HepG2 (cell line): ENCODE results near the gene TFE3. TPM values are rescaled to one million over a fixed set of nuclear protein-coding genes. Genes with fewer than 3 reads are reported as not detected.

Experiments
- ATF1 ChIP-seq: IDR thresholded peaks from 2 replicates; pipeline ENCODE4 v1.6.1; 2016; ENCODE audit warnings: mild to moderate bottlenecking, control low read depth
- ATM ChIP-seq: fragments of 450-650 bp; IDR thresholded peaks from 2 replicates; pipeline ENCODE4 v1.7.1; 2017; ENCODE audit warnings: mild to moderate bottlenecking, borderline replicate concordance
- EEA1 ChIP-seq: sonication (generic); formaldehyde crosslinking; IDR thresholded peaks from 2 replicates; pipeline ENCODE4 v1.5.1; 2020; ENCODE audit warnings: mild to moderate bottlenecking, missing genetic modification reagents, borderline replicate concordance
- GABPB1 ChIP-seq: IDR thresholded peaks from 2 replicates; pipeline ENCODE4 v1.6.1; 2016; ENCODE audit warnings: mild to moderate bottlenecking, missing genetic modification reagents, moderate library complexity, missing compliant biosample characterization
- NFE2L2 ChIP-seq: fragments of 150-350 bp; IDR thresholded peaks from 2 replicates; pipeline ENCODE4 v1.6.1; 2014; ENCODE audit warnings: low read length
- NONO ChIP-seq, 2 experiments: fragments of 450-650 bp in 1 of 2; sonication (generic) in 1 of 2; formaldehyde crosslinking in 1 of 2; IDR thresholded peaks in 1 of 2; conservative IDR thresholded peaks in 1 of 2; 2 replicates each; pipeline versions ENCODE4 v1.6.1 to v1.8.0; 2017 to 2022; ENCODE audit warnings: mild to moderate bottlenecking in 1 of 2, missing genetic modification reagents in 1 of 2, moderate library complexity in 1 of 2
- ZNF577 ChIP-seq: sonication (generic); formaldehyde crosslinking; IDR thresholded peaks from 2 replicates; pipeline ENCODE4 v1.4.0; 2020; ENCODE audit warnings: mild to moderate bottlenecking, low read depth, missing genetic modification reagents, borderline replicate concordance
- polyA plus RNA-seq, 8 experiments: library from polyadenylated mRNA; depleted of rRNA in 3 of 8; stranded (reverse) in 7 of 8; unstranded in 1 of 8; fragments of >200 nt; fragmentation: Illumina TruSeq in 4 of 8; extraction: Trizol in 4 of 8; gene quantifications; 2 replicates each; pipeline versions ENCODE4 v1.2.1 to v1.2.3, GENCODE V29; 2011 to 2016; ENCODE audit warnings: low read depth in 4 of 8, missing spikeins in 1 of 8, mixed read lengths in 1 of 8; ENCODE audit not compliant: insufficient read depth in 1 of 8
- total RNA-seq, 5 experiments: library from RNA; depleted of rRNA; stranded (reverse); fragments of >200 nt; fragmentation: Illumina TruSeq; extraction: Trizol; gene quantifications; 2 replicates each; pipeline ENCODE4 v1.2.3, GENCODE V29; 2016; ENCODE audit warnings: low read depth in 1 of 5
- TF ChIP-seq, protein P1 (sequence below): fragments of 450-650 bp; IDR thresholded peaks from 2 replicates; pipeline ENCODE4 v1.6.1; 2017; ENCODE audit warnings: mild to moderate bottlenecking
- TF ChIP-seq, protein P2 (sequence below): sonication (generic); formaldehyde crosslinking; IDR thresholded peaks from 2 replicates; pipeline ENCODE4 v1.8.0; 2023; ENCODE audit warnings: mild to moderate bottlenecking, missing genetic modification reagents
- TF ChIP-seq, protein P3 (sequence below): sonication (generic); formaldehyde crosslinking; IDR thresholded peaks from 2 replicates; pipeline ENCODE4 v1.8.0; 2022; ENCODE audit warnings: missing genetic modification reagents, low read depth, mild to moderate bottlenecking, borderline replicate concordance
- TF ChIP-seq, protein P4 (sequence below): sonication (generic); formaldehyde crosslinking; IDR thresholded peaks from 2 replicates; pipeline ENCODE4 v1.8.1; 2022; ENCODE audit warnings: mild to moderate bottlenecking, missing genetic modification reagents
- TF ChIP-seq, protein P5 (sequence below): sonication (generic); formaldehyde crosslinking; IDR thresholded peaks from 2 replicates; pipeline ENCODE4 v1.5.0; 2020; ENCODE audit warnings: mild to moderate bottlenecking, missing genetic modification reagents, borderline replicate concordance
- TF ChIP-seq, protein P6 (sequence below): sonication (generic); formaldehyde crosslinking; IDR thresholded peaks from 2 replicates; pipeline ENCODE4 v1.4.0; 2020; ENCODE audit warnings: mild to moderate bottlenecking, low read depth, missing genetic modification reagents

TFE3 gene
- total and polyA plus RNA-seq, 2 of the 13 experiments (the other 11 are each of a cell fraction or from before 2014, with no cell fraction given), result 8.3 to 12.3 TPM

DNA sequence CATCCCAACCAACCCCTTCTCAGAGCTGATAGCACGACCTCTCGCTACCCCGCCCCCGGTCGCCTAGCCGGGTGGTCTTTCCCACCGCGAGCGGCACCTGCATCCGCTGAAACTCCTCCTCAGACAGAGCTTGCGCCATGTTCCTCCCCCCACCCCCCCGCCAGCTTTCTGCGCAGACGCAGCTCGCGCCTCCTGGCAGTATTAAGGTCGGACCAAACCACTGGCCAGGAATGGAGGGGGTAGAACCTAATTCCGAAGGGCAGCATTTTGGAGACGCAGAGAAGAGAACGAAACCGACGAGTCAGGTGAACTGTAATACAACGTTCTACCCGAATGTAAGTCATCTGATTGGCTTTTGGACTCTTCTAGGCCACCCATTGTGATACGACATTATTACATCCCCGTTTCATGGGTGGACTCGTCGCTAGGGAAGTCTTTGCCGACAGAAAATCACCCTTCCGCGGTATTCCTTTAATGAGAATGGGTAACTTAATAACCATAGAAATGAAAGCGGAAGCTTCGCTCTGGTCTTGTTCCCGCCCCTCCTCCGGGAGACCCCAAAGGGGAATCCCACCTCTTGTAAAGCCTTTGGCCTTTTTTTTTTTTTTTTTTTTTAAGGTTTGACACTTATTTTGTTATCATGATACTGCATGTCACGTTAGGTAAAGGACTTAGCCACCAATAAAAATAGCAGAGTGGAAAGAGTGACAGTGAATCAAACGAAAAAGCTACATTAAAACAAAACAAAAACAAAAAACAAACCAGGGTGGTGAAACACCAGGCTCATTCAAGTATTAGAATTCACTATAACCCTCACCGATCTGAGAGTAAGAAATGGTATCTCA is 40.8 kb downstream of the TFE3 start, which contains the start of gene GRIPAP1 (continued):
- TF ChIP-seq, protein P1, sequence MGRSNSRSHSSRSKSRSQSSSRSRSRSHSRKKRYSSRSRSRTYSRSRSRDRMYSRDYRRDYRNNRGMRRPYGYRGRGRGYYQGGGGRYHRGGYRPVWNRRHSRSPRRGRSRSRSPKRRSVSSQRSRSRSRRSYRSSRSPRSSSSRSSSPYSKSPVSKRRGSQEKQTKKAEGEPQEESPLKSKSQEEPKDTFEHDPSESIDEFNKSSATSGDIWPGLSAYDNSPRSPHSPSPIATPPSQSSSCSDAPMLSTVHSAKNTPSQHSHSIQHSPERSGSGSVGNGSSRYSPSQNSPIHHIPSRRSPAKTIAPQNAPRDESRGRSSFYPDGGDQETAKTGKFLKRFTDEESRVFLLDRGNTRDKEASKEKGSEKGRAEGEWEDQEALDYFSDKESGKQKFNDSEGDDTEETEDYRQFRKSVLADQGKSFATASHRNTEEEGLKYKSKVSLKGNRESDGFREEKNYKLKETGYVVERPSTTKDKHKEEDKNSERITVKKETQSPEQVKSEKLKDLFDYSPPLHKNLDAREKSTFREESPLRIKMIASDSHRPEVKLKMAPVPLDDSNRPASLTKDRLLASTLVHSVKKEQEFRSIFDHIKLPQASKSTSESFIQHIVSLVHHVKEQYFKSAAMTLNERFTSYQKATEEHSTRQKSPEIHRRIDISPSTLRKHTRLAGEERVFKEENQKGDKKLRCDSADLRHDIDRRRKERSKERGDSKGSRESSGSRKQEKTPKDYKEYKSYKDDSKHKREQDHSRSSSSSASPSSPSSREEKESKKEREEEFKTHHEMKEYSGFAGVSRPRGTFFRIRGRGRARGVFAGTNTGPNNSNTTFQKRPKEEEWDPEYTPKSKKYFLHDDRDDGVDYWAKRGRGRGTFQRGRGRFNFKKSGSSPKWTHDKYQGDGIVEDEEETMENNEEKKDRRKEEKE, result no peak
- TF ChIP-seq EEA1 (CRISPR knock-in tag) (no peak), ZNF577 (CRISPR knock-in tag) (no peak), NONO (IDR thresholded peaks at IDR 0.05) (no peak), NONO (CRISPR knock-in tag; conservative IDR thresholded peaks at IDR 0.05) (peak; percentile 50; the same call in 1 of the 2 replicates), ATM (no peak), ATF1 (no peak), NFE2L2 (no peak), GABPB1 (peak; percentile 56; the same call in 1 of the 2 replicates)
- TF ChIP-seq, protein P2, sequence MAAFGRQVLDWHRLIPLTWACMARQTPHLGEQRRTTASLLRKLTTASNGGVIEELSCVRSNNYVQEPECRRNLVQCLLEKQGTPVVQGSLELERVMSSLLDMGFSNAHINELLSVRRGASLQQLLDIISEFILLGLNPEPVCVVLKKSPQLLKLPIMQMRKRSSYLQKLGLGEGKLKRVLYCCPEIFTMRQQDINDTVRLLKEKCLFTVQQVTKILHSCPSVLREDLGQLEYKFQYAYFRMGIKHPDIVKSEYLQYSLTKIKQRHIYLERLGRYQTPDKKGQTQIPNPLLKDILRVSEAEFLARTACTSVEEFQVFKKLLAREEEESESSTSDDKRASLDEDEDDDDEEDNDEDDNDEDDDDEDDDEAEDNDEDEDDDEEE (CRISPR knock-in tag), result no peak
- TF ChIP-seq, protein P3, sequence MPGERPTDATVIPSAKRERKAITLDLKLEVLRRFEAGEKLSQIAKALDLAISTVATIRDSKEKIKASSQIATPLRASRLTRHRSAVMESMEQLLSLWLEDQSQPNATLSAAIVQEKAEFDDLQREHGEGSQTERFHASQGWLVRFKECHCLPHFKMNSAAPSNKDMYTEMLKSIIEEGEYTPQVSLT, result no peak
- TF ChIP-seq, protein P4, sequence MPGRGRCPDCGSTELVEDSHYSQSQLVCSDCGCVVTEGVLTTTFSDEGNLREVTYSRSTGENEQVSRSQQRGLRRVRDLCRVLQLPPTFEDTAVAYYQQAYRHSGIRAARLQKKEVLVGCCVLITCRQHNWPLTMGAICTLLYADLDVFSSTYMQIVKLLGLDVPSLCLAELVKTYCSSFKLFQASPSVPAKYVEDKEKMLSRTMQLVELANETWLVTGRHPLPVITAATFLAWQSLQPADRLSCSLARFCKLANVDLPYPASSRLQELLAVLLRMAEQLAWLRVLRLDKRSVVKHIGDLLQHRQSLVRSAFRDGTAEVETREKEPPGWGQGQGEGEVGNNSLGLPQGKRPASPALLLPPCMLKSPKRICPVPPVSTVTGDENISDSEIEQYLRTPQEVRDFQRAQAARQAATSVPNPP (CRISPR knock-in tag), result no peak
- TF ChIP-seq, protein P5, sequence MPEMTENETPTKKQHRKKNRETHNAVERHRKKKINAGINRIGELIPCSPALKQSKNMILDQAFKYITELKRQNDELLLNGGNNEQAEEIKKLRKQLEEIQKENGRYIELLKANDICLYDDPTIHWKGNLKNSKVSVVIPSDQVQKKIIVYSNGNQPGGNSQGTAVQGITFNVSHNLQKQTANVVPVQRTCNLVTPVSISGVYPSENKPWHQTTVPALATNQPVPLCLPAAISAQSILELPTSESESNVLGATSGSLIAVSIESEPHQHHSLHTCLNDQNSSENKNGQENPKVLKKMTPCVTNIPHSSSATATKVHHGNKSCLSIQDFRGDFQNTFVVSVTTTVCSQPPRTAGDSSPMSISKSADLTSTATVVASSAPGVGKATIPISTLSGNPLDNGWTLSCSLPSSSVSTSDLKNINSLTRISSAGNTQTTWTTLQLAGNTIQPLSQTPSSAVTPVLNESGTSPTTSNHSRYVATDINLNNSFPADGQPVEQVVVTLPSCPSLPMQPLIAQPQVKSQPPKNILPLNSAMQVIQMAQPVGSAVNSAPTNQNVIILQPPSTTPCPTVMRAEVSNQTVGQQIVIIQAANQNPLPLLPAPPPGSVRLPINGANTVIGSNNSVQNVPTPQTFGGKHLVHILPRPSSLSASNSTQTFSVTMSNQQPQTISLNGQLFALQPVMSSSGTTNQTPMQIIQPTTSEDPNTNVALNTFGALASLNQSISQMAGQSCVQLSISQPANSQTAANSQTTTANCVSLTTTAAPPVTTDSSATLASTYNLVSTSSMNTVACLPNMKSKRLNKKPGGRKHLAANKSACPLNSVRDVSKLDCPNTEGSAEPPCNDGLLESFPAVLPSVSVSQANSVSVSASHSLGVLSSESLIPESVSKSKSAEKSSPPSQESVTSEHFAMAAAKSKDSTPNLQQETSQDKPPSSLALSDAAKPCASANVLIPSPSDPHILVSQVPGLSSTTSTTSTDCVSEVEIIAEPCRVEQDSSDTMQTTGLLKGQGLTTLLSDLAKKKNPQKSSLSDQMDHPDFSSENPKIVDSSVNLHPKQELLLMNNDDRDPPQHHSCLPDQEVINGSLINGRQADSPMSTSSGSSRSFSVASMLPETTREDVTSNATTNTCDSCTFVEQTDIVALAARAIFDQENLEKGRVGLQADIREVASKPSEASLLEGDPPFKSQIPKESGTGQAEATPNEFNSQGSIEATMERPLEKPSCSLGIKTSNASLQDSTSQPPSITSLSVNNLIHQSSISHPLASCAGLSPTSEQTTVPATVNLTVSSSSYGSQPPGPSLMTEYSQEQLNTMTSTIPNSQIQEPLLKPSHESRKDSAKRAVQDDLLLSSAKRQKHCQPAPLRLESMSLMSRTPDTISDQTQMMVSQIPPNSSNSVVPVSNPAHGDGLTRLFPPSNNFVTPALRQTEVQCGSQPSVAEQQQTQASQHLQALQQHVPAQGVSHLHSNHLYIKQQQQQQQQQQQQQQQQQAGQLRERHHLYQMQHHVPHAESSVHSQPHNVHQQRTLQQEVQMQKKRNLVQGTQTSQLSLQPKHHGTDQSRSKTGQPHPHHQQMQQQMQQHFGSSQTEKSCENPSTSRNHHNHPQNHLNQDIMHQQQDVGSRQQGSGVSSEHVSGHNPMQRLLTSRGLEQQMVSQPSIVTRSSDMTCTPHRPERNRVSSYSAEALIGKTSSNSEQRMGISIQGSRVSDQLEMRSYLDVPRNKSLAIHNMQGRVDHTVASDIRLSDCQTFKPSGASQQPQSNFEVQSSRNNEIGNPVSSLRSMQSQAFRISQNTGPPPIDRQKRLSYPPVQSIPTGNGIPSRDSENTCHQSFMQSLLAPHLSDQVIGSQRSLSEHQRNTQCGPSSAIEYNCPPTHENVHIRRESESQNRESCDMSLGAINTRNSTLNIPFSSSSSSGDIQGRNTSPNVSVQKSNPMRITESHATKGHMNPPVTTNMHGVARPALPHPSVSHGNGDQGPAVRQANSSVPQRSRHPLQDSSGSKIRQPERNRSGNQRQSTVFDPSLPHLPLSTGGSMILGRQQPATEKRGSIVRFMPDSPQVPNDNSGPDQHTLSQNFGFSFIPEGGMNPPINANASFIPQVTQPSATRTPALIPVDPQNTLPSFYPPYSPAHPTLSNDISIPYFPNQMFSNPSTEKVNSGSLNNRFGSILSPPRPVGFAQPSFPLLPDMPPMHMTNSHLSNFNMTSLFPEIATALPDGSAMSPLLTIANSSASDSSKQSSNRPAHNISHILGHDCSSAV, result no peak
- TF ChIP-seq, protein P6, sequence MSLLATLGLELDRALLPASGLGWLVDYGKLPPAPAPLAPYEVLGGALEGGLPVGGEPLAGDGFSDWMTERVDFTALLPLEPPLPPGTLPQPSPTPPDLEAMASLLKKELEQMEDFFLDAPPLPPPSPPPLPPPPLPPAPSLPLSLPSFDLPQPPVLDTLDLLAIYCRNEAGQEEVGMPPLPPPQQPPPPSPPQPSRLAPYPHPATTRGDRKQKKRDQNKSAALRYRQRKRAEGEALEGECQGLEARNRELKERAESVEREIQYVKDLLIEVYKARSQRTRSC (CRISPR knock-in tag), result no peak
